ENCODE measurements around the gene BMP3. TPM values are rescaled to one million over a fixed set of nuclear protein-coding genes. Genes with fewer than 3 reads are reported as not detected.

BMP3 gene
- total RNA-seq, 2 donors from 2014 or later: 0.11 to 0.13 TPM

DNA sequence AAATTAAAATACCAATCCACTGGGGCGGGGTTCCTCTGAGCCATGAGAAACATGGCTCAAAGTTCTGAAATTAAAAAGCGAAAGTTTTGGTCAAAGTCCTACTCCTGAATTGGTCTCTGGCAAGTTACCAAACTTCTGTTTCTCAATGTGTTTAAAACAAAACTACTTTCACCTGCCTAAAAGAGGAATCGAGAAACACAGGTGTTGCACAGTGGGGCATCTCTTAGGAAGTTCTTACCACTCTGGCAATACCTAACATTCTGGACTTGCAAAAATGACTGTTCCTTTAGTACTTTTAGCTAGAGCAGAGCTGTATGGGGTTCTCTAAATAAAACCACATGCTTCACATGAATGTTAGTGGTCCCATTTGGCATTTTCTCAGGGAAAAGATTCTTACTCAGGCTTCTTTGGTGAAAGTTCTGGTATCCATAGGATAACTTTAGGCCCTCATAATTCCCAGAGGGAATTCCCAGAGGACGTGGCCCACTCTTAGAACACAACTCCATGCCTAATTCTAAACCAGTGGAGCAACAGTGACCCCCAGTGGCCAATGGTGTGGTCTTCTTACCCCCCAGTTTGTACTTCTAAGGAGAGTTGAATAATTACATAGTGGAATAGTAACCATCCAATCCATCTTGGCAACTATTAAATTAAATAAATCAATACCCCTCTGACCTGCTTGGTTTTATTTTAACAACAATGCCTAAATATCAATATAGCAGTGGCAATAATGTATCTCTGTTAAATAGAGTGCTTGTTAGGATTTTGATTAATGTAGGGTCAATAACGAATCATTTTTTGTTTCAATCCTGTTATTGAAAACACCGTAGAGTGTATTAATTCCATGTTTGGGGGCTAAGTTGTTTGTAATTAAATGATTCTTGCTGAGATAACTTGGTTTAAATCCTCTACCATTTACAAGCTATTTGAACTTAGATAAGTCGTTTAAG, 21.9 kb downstream of the BMP3 start:
- H3K4me3 ChIP-seq (ENCODE audit: low read length): no peak overlapping the region
- no peaks in the 10 kb centered on the region for H3K36me3 ChIP-seq (ENCODE audit: control insufficient read depth, insufficient read depth, low read length)
- Mint-ChIP-seq H3K4me1 (no peaks in the 10 kb centered on the region), H3K27ac (no peak overlapping the region), H3K4me3 (no peak overlapping the region), H3K9me3 (no peaks in the 10 kb centered on the region), H3K27me3 (ENCODE audit: insufficient read depth) (peaks cover 8% of the 10 kb centered on the region), H3K36me3 (ENCODE audit: low read depth) (no peaks in the 10 kb centered on the region)
- H3K4me1 ChIP-seq (ENCODE audit: control insufficient read depth, insufficient read depth, low read length): no peaks in the 10 kb centered on the region
- H3K9ac ChIP-seq (ENCODE audit: extremely low read depth, low read length, poor library complexity, severe bottlenecking): no peak overlapping the region
- DNase-seq: peak; percentile 94
- no peaks in the 10 kb centered on the region for H3K9me3 ChIP-seq (ENCODE audit: control insufficient read depth, low read length)
- H3K27me3 ChIP-seq (ENCODE audit: control insufficient read depth, insufficient read depth, low read length, poor library complexity, severe bottlenecking): peaks cover 8% of the 10 kb centered on the region
- H3K27ac ChIP-seq (ENCODE audit: low read depth, low read length): no peak overlapping the region
- 76% methylated on average over 3 to 7 of the region's 7 CpGs for WGBS, 2 experiments (ENCODE audit: insufficient coverage in 1 of 2, insufficient read length in 1 of 2)
- TF ChIP-seq, protein P1, sequence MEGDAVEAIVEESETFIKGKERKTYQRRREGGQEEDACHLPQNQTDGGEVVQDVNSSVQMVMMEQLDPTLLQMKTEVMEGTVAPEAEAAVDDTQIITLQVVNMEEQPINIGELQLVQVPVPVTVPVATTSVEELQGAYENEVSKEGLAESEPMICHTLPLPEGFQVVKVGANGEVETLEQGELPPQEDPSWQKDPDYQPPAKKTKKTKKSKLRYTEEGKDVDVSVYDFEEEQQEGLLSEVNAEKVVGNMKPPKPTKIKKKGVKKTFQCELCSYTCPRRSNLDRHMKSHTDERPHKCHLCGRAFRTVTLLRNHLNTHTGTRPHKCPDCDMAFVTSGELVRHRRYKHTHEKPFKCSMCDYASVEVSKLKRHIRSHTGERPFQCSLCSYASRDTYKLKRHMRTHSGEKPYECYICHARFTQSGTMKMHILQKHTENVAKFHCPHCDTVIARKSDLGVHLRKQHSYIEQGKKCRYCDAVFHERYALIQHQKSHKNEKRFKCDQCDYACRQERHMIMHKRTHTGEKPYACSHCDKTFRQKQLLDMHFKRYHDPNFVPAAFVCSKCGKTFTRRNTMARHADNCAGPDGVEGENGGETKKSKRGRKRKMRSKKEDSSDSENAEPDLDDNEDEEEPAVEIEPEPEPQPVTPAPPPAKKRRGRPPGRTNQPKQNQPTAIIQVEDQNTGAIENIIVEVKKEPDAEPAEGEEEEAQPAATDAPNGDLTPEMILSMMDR (conservative IDR thresholded peaks at IDR 0.05): peak; percentile 91

- Histone ChIP-seq H3K9ac (ENCODE audit: extremely low read depth, low read length, poor library complexity, severe bottlenecking) (no peak overlapping the region), H3K36me3 (ENCODE audit: control insufficient read depth, insufficient read depth, low read length) (no peaks in the 10 kb centered on the region), H3K27me3 (ENCODE audit: control insufficient read depth, insufficient read depth, low read length, poor library complexity, severe bottlenecking) (peaks cover under 1% of the 10 kb centered on the region), H3K4me1 (ENCODE audit: control insufficient read depth, insufficient read depth, low read length) (no peaks in the 10 kb centered on the region), H3K27ac (ENCODE audit: low read depth, low read length) (no peak overlapping the region), H3K4me3 (ENCODE audit: low read length) (no peak overlapping the region), H3K9me3 (ENCODE audit: control insufficient read depth, low read length) (no peaks in the 10 kb centered on the region)
- DNase-seq: no peak
- Mint-ChIP-seq H3K36me3 (ENCODE audit: low read depth) (no peaks in the 10 kb centered on the region), H3K27ac (no peak overlapping the region), H3K4me3 (no peak overlapping the region), H3K4me1 (no peaks in the 10 kb centered on the region), H3K27me3 (ENCODE audit: insufficient read depth) (no peaks in the 10 kb centered on the region), H3K9me3 (no peaks in the 10 kb centered on the region)
- TF ChIP-seq, protein P1 (conservative IDR thresholded peaks at IDR 0.05): no peak
- WGBS, 2 experiments (ENCODE audit: insufficient coverage in 1 of 2, insufficient read length in 1 of 2): 67 to 100% methylated on average over 1 of the region's 1 CpG
Observed at GRCh38 chr4:81058621-81059020, 28.1 kb downstream of the BMP3 start.

DNA sequence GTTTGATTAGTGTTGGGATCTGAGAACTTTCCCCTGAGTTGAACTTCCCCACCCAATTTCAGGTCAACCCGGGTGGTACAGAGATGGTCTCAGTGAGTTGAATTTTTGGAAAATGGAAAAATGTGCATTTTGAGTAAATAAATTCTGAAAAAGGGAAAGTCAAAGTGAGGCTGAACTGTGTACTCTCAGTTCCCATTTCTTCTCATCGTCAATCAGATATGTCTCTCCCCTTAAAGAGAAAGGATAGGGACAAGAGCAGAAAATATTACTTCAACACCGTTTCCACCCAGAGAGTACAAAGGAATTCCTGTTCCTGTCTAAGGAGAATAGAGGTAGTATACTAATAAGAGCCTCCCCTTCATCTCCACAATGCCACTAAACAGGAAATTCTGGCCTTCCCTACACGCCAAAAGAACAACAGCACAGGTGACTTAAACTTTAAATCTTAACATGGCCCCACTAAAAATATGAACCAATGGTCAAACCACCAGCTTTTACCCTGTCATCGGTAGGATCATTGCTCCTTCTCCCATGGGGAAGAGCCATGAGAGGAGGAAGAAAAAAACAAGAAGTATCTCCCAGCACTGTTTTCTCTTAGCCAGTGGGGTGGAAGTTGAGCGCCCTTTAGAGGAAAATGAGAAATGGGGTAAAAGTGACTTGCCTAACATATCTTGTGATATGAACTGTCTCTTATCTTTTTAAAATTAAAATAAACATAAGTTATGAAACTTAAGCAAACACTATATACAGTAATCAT, 30.3 kb downstream of the BMP3 start:
- Histone ChIP-seq H3K4me3 (ENCODE audit: low read length) (no peak overlapping the region), H3K9me3 (ENCODE audit: control insufficient read depth, low read length) (no peaks in the 10 kb centered on the region), H3K4me1 (ENCODE audit: control insufficient read depth, insufficient read depth, low read length) (no peaks in the 10 kb centered on the region), H3K9ac (ENCODE audit: extremely low read depth, low read length, poor library complexity, severe bottlenecking) (no peak overlapping the region), H3K36me3 (ENCODE audit: control insufficient read depth, insufficient read depth, low read length) (no peaks in the 10 kb centered on the region), H3K27me3 (ENCODE audit: control insufficient read depth, insufficient read depth, low read length, poor library complexity, severe bottlenecking) (peaks cover 16% of the 10 kb centered on the region), H3K27ac (ENCODE audit: low read depth, low read length) (no peak overlapping the region)
- Mint-ChIP-seq H3K9me3 (no peaks in the 10 kb centered on the region), H3K36me3 (ENCODE audit: low read depth) (no peaks in the 10 kb centered on the region), H3K27ac (no peak overlapping the region), H3K27me3 (ENCODE audit: insufficient read depth) (peaks cover 4% of the 10 kb centered on the region), H3K4me1 (no peaks in the 10 kb centered on the region), H3K4me3 (no peak overlapping the region)
- 67 to 90% methylated on average over 1 to 6 of the region's 6 CpGs for WGBS, 2 experiments (ENCODE audit: insufficient coverage in 1 of 2, insufficient read length in 1 of 2)
- TF ChIP-seq, protein P1 (conservative IDR thresholded peaks at IDR 0.05): no peak
- no peak for DNase-seq

Measured in endodermal cell (in vitro differentiated cells).